Muscle of leg (tissue), 16 donors: ENCODE data around the gene ATR. TPM values are rescaled to one million over a fixed set of nuclear protein-coding genes. Genes with fewer than 3 reads are reported as not detected.

Experiments used
- DNase-seq: peaks from one replicate; pipeline ENCODE4 v3.0.0; 2013
- H3K27ac ChIP-seq: one replicate; pipeline ENCODE4 v1.5.1; 2013; ENCODE audit warnings: mild to moderate bottlenecking, low read length, control low read depth
- H3K27me3 ChIP-seq: one replicate; pipeline ENCODE4 v1.6.1; 2013; ENCODE audit warnings: low read length; ENCODE audit not compliant: control insufficient read depth, insufficient read depth
- H3K36me3 ChIP-seq: one replicate; pipeline ENCODE4 v1.6.1; 2013; ENCODE audit warnings: low read length; ENCODE audit not compliant: control insufficient read depth, insufficient read depth
- H3K4me1 ChIP-seq: one replicate; pipeline ENCODE4 v1.6.1; 2013; ENCODE audit warnings: low read length; ENCODE audit not compliant: control insufficient read depth, insufficient read depth
- H3K4me3 ChIP-seq: one replicate; pipeline ENCODE4 v1.5.1; 2013; ENCODE audit warnings: low read length, control low read depth
- H3K9me3 ChIP-seq: replicated peaks from 2 replicates; pipeline ENCODE4 v1.6.1; 2013; ENCODE audit warnings: low read depth, low read length; ENCODE audit not compliant: control insufficient read depth
- WGBS: methylation state at CpG from one replicate; pipeline ENCODE4 v1.1.5; 2013; ENCODE audit warnings: missing lambda C conversion rate; ENCODE audit not compliant: insufficient coverage; 5-methylcytosine and 5-hydroxymethylcytosine counted together
- long read RNA-seq, 11 donors: transcript quantifications; one replicate each; lab custom pipeline, GENCODE V29; 2026
- polyA plus RNA-seq, 8 donors: library from polyadenylated mRNA; unstranded; fragments of 120-200 nt; gene quantifications; one replicate each; pipeline versions ENCODE4 v1.2.1 to v1.2.3, GENCODE V29; 2013; ENCODE audit warnings: inconsistent platforms in 1 of 8, low replicate concordance in 1 of 8; ENCODE audit not compliant: insufficient read length in 8 of 8, insufficient read depth in 1 of 8
- total RNA-seq: library from RNA; stranded (reverse); fragments of 120-200 nt; gene quantifications from one replicate; pipeline ENCODE4 v1.2.4, GENCODE V29; 2013

Gene ATR
- total RNA-seq (15.0 TPM), polyA plus RNA-seq (10 to 100 TPM in 7 of 8 donors, 1 to 10 TPM in 1; 9.8 to 16.2 (median 11.2) TPM)
- long read RNA-seq, donor 1, result 0 reads
- long read RNA-seq, donor 2, result 0 reads
- long read RNA-seq, donor 3, result 0 reads
- long read RNA-seq, donor 4, result 0 reads
- long read RNA-seq, donor 5, partial matches to known transcripts, result 11 of 11 reads
- long read RNA-seq, donor 5, other reads (novel, unspliced or antisense), result 0 of 11 reads
- long read RNA-seq, donor 6, result 0 reads
- long read RNA-seq, donor 7, result 0 reads
- long read RNA-seq, donor 8, result 0 reads
- long read RNA-seq, donor 9, partial matches to known transcripts, result 5 of 5 reads
- long read RNA-seq, donor 9, other reads (novel, unspliced or antisense), result 0 of 5 reads
- long read RNA-seq, donor 10, result 0 reads
- long read RNA-seq, donor 11, result 0 reads

DNA sequence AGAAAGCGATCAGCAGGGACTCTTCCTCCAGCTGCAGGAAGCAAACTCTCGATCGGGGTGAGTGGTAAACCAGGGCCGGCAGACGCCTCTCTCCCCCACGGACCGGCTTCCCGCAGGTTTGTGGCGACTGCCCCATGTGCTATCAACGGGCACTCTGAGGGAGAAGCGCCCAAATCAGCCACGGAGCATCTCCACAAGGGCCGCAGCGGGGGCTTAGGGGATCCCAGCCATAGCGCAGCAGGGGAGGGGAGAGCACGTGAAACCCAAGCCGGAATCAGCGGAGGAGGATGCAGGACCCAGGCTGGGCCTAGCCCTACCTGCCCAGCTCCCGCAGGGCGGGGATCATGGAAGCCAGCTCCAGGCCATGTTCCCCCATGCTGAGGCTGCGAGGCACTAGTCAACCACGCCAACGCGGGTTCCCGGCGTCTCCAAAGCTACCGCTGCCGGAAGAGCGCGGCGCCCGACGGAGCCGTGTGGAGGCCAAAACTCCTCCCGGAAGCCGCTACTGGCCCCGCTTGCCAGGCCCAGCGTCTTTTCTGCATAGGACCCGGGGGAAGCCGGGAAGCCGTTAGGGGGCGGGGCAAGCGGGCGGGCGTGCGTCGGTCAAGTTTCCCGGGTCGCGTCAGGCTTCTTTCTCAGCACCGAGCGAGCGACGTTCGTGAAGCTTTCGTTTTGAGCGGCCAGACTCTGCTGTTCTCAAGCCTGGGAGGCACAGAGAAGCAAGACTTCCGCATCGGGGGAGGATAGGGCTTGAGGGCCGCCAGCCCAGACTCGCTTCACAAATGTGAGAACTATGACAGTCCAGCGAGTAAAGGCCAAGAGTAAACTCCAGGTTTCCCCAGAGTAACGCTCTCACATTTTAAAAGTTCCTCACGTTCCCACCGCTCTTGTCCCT, at the start of gene ATR:
Gene ATR (minus strand): TSS at position 405 of the 895 bp plus-strand sequence. CDS start 29 bp downstream, at position 376.
- under 1% methylated on average over 64 of the region's 65 CpGs for WGBS
- Histone ChIP-seq H3K27me3 (peaks cover 4% of the 10 kb centered on the region), H3K27ac (peak within 1 kb of the TSS; percentile 99), H3K4me3 (peak within 1 kb of the TSS; percentile 79), H3K4me1 (peaks cover 3% of the 10 kb centered on the region), H3K9me3 (no peaks in the 10 kb centered on the region), H3K36me3 (no peaks in the 10 kb centered on the region)
- DNase-seq, result peak; percentile 99

DNA sequence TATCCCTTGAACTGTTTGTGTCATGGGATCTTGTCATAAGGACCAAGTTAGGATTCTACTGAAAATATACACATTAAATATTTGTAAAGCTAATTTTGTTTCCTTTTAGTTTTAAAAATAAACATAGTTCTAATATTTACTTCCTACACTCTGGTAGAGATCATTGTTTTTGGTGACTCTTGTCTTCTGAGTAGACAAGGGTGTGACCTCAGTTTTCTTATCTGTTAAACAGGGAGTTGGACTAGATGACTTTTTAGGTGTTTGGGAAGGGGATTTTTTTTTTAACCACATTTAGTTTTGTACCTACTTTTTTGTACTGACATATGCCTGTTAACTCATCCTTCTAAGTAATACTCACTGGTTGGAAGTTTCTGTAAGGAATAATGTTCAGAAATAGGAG, 48.4 kb upstream of the ATR start:
- H3K36me3 ChIP-seq, result no peaks in the 10 kb centered on the region
- no peak overlapping the region for H3K4me3 ChIP-seq
- no peak overlapping the region for H3K27ac ChIP-seq
- no peaks in the 10 kb centered on the region for H3K9me3 ChIP-seq
- no peaks in the 10 kb centered on the region for H3K27me3 ChIP-seq
- DNase-seq, result no peak
- no peaks in the 10 kb centered on the region for H3K4me1 ChIP-seq

DNA sequence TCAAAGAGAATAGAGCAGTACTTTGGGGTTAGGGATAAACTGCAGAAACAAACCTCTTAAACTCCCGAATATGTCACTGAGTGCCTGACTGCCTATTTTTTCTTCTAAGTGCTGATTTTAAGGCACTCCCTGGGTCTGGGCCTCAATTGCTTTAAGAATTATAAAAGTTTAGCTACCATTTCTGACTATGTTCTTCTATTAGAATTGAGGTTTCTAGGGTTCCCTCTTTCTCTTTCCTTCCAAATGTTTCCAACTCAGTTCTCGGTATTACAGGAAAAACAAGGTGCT, 46.6 kb upstream of the ATR start:
- no peaks in the 10 kb centered on the region for H3K4me1 ChIP-seq
- no CpG with 5 or more reads among the region's 2 CpGs for WGBS
- no peaks in the 10 kb centered on the region for H3K9me3 ChIP-seq
- no peak overlapping the region for H3K4me3 ChIP-seq
- H3K27ac ChIP-seq, result no peak overlapping the region
- H3K36me3 ChIP-seq, result no peaks in the 10 kb centered on the region
- H3K27me3 ChIP-seq, result no peaks in the 10 kb centered on the region
- DNase-seq, result no peak

DNA sequence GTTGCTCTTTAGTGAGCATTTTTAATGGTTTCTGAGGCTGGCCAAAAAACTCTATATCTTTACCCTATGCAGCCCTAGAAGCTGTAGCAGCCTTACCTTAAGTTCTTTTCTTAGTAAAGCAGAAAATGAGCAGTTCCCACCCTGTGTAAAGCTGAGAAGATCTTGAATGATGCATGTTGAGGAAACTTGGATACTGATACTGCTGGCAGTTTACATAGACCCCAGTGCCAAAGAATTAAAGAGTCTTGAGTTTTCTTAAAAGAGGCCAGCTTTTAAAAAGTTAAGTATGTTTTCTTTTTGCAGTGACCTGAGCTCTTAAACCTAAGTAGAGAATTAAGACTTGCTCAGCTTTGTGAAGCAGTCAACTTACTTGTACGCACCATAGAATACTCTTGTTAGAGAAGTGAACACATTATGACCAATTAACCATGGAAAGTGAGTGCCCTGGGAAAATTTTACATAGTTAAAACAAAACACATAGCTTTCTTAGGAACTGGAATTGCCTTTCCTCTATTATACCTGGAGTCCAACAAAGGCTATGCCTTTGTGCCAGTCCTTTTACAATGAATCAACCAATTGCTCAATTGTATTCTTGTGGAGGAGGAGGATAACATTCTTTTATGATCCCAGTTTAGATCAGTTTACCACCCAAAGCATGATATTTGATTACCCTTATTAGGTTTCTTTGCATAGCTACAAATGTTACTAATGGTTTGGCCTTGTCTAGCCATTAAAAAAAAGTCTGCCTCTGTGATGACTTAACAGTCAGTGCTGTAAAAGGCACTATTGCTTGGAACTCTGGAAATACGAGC, 46.0 kb upstream of the ATR start:
- no CpG with 5 or more reads among the region's 2 CpGs for WGBS
- peak; percentile 13 for DNase-seq
- H3K27ac ChIP-seq, result no peak overlapping the region

DNA sequence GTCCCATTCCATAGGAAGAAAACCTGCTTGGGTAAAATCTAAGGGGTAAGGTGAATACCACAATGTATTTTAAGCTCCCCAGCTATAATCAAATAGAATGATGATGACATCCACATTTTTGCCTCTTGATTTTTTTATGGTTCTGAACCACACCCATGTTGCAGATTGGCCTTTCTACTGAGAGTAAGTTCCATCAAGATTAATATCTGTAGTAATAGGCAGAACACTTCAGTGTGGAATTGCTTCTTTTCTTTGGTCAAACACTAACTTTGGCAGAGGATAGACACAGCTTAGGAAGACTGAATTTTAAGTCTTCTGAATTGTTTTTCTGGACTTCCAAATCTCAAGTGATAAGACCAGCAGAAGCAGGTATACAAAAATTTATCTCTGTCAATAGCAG, 44.7 kb upstream of the ATR start:
- H3K27ac ChIP-seq, result no peak overlapping the region
- H3K9me3 ChIP-seq, result no peaks in the 10 kb centered on the region
- no peak overlapping the region for H3K4me3 ChIP-seq
- H3K4me1 ChIP-seq, result no peaks in the 10 kb centered on the region
- no peak for DNase-seq
- H3K27me3 ChIP-seq, result no peaks in the 10 kb centered on the region
- H3K36me3 ChIP-seq, result no peaks in the 10 kb centered on the region

More for the DNA sequence above, 46.0 kb upstream of the ATR start:
- Histone ChIP-seq H3K4me3 (no peak overlapping the region), H3K9me3 (no peaks in the 10 kb centered on the region), H3K27me3 (no peaks in the 10 kb centered on the region), H3K4me1 (no peaks in the 10 kb centered on the region), H3K36me3 (no peaks in the 10 kb centered on the region)

DNA sequence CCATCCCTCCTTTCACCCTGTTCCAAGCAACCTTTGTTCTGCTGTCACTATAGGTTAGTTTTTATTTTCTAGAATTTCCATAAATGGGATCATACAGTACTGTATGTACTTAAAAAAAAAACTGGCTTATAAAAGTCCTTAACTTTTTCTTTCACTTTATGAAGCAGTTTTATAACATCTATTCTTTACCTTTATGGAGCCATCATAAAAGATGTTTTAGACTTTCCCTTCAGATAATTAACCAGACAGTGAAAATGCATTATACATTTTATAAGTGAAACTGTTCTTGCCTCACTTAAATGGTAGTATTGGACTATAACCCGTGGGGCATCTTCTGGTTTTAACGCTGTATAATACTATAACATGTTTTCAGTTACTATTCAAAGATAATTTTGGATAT, 43.9 kb upstream of the ATR start:
- no peak for DNase-seq
- no CpG with 5 or more reads among the region's 2 CpGs for WGBS
- Histone ChIP-seq H3K27ac (no peak overlapping the region), H3K4me3 (no peak overlapping the region), H3K9me3 (no peaks in the 10 kb centered on the region), H3K36me3 (no peaks in the 10 kb centered on the region), H3K27me3 (no peaks in the 10 kb centered on the region), H3K4me1 (no peaks in the 10 kb centered on the region)

DNA sequence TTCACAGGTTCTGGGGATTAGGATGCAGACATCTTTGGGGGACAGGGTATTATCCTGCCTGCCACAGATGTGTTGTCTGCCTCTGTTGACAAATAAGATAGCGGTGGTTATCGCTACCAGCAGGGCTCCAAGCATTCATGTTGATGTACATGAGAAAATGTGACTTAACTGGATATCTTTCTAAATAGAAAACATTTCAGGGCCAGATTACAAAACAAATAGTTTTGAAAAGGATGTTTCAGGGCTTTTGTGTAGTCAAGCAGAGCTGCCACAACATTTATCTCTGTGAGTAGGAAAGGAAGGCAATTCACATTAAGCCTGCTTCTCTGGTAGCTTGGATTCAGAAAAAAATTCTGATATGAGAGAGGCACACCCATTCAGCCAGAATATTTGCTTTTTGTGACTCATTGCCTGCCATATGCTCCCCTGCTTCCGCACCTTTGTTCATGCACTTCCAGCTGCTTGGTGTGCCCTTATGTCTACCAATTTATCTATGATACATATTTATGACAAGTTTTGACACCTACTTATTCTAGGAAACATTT, 40.5 kb upstream of the ATR start:
- H3K27ac ChIP-seq, result no peak overlapping the region
- WGBS, result no CpG with 5 or more reads among the region's 3 CpGs
- no peaks in the 10 kb centered on the region for H3K4me1 ChIP-seq
- no peaks in the 10 kb centered on the region for H3K27me3 ChIP-seq
- no peaks in the 10 kb centered on the region for H3K36me3 ChIP-seq
- H3K9me3 ChIP-seq, result no peaks in the 10 kb centered on the region
- no peak for DNase-seq
- no peak overlapping the region for H3K4me3 ChIP-seq

DNA sequence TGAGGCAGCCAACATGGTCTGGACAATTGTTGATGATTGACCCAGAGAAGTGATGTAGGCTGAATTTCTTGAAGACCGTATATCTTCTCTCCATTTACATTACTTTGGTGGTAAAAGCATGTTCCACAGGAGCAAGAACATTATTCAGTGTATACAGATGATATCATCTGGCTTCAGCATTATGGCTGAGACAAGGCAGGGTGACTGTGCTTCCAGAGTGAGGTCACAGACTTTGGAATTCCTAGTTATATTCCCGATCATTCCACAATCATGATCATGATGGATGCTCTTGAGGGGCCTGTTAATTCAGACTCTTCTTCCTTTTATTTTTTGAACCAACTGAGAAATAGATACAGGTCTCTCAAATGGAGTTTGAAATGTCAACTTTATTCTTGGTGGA, 36.6 kb upstream of the ATR start:
- Histone ChIP-seq H3K27ac (no peak overlapping the region), H3K4me3 (no peak overlapping the region), H3K9me3 (no peaks in the 10 kb centered on the region), H3K27me3 (no peaks in the 10 kb centered on the region), H3K4me1 (no peaks in the 10 kb centered on the region), H3K36me3 (no peaks in the 10 kb centered on the region)
- WGBS, result no CpG with 5 or more reads among the region's 2 CpGs
- DNase-seq, result no peak

DNA sequence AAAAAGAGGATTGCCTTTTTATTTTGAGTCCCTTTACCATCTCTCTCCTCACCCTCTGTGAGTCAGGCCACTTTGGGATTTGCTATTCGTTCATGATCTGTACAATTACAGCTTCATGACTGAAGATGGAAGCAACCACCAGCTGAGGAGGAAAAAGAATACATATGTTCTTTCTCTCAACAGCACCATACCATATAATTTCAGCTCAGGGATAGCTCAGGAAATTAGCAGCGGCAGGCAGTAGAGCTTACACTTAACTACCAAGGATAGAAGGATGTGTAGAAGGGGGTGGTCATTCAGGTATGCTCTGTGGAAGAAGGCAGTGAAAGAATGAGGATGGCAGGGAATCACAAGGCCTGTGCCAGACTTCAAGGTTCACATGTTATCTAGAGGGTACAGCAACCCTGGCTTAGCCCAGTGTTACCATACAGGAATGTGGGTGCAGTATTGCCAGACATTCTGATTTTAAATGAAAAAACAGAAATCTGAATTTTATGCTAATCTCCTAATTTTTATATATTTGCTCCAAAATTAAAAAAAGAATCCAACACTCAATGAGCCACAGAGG, 35.6 kb upstream of the ATR start:
- no CpG with 5 or more reads among the region's 2 CpGs for WGBS

More for the DNA sequence above, 35.6 kb upstream of the ATR start:
- no peak overlapping the region for H3K4me3 ChIP-seq
- no peak overlapping the region for H3K27ac ChIP-seq
- H3K4me1 ChIP-seq, result no peaks in the 10 kb centered on the region
- H3K9me3 ChIP-seq, result no peaks in the 10 kb centered on the region
- H3K36me3 ChIP-seq, result no peaks in the 10 kb centered on the region
- no peak for DNase-seq
- no peaks in the 10 kb centered on the region for H3K27me3 ChIP-seq
